ENCODE results near the gene C2CD4D. TPM values are rescaled to one million over a fixed set of nuclear protein-coding genes. Genes with fewer than 3 reads are reported as not detected.

Gene C2CD4D
- total and polyA plus RNA-seq, 2 donors (not counting 1 experiment from before 2014, with no cell fraction given): 0.07 TPM; not detected in 1

GRCh38 chr1:151829352-151830046 lies 10.1 kb downstream of the C2CD4D start:
- no peak for ATAC-seq (ENCODE audit: low read depth)
- ChIA-PET POLR2A (no interaction called here), CTCF (no interaction called here)
- H3K9ac ChIP-seq (ENCODE audit: low read length): no peak overlapping the region
- Mint-ChIP-seq H3K27ac (no peak overlapping the region), H3K9me3 (ENCODE audit: insufficient read depth) (no peaks in the 10 kb centered on the region), H3K4me1 (peaks cover 12% of the 10 kb centered on the region), H3K4me3 (no peak overlapping the region), H3K27me3 (peaks cover 29% of the 10 kb centered on the region)
- H3K79me2 ChIP-seq (ENCODE audit: control insufficient read depth, insufficient read depth, low read length): no peaks in the 10 kb centered on the region
- no peaks in the 10 kb centered on the region for H3K9me3 ChIP-seq (ENCODE audit: control extremely low read depth in 1 of 3, control insufficient read depth in 2 of 3, insufficient read depth in 1 of 3, low read length in 2 of 3)
- peaks cover 7 to 13% of the 10 kb centered on the region in 2 donors for H3K4me1 ChIP-seq (ENCODE audit: control insufficient read depth in 2 of 2, insufficient read depth in 2 of 2, low read length in 2 of 2)
- intact Hi-C loops (cut with micrococcal nuclease): loop anchor here (10.0 kb wide), 1 partner anchor 105 kb away; the partner anchor contains the start of gene RIIAD1
- no peaks in the 10 kb centered on the region for H4K20me1 ChIP-seq (ENCODE audit: control insufficient read depth, insufficient read depth, low read length, poor library complexity, severe bottlenecking)
- TF ChIP-seq CTCF (IDR thresholded peaks at IDR 0.05) (no peak), EZH2 (IDR thresholded peaks at IDR 0.05; ENCODE audit: borderline replicate concordance, insufficient read depth, low read depth, low read length, poor library complexity, severe bottlenecking) (no peak)
- H3K4me2 ChIP-seq (replicated peaks; ENCODE audit: low read depth, low read length, poor library complexity, severe bottlenecking): no peak overlapping the region
- no peak overlapping the region for H3K4me3 ChIP-seq (ENCODE audit: control extremely low read depth in 1 of 5, extremely low read depth in 1 of 5, insufficient read depth in 1 of 5, low read depth in 2 of 5, low read length in 4 of 5)
- no peak overlapping the region for H2AFZ ChIP-seq (ENCODE audit: insufficient read depth, low read depth, low read length, poor library complexity, severe bottlenecking)
- no peaks in the 10 kb centered on the region for H3K36me3 ChIP-seq (replicated peaks in 1 of 2; ENCODE audit: control extremely low read depth in 1 of 2, control insufficient read depth in 1 of 2, extremely low read depth in 1 of 2, insufficient read depth in 2 of 2, low read length in 1 of 2)
- no peak for DNase-seq
- 35% methylated on average over 2 of the region's 4 CpGs for WGBS (ENCODE audit: insufficient coverage)
- H3K27ac ChIP-seq (ENCODE audit: low read length in 2 of 2): no peak overlapping the region
- H3K27me3 ChIP-seq (replicated peaks in 1 of 4; ENCODE audit: control extremely low read depth in 1 of 4, control insufficient read depth in 3 of 4, insufficient read depth in 4 of 4, low read length in 3 of 4): peaks cover 0 to 27% (median 3%) of the 10 kb centered on the region in 4 experiments

GRCh38 chr1:151828921-151829320 lies 10.7 kb downstream of the C2CD4D start:
- no peak overlapping the region for H3K27ac Mint-ChIP-seq
- no peak overlapping the region for H3K4me3 Mint-ChIP-seq
- DNase-seq (no peak), ATAC-seq (ENCODE audit: low read depth) (no peak)
- peaks cover 0 to 27% (median 3%) of the 10 kb centered on the region in 4 experiments for H3K27me3 ChIP-seq (replicated peaks in 1 of 4; ENCODE audit: control extremely low read depth in 1 of 4, control insufficient read depth in 3 of 4, insufficient read depth in 4 of 4, low read length in 3 of 4)
- no peaks in the 10 kb centered on the region for H4K20me1 ChIP-seq (ENCODE audit: control insufficient read depth, insufficient read depth, low read length, poor library complexity, severe bottlenecking)
- no peaks in the 10 kb centered on the region for H3K79me2 ChIP-seq (ENCODE audit: control insufficient read depth, insufficient read depth, low read length)
- H3K4me1 ChIP-seq (ENCODE audit: control insufficient read depth in 2 of 2, insufficient read depth in 2 of 2, low read length in 2 of 2): peaks cover 7 to 13% of the 10 kb centered on the region in 2 donors
- TF ChIP-seq CTCF (IDR thresholded peaks at IDR 0.05): no peak
- no peak for TF ChIP-seq EZH2 (IDR thresholded peaks at IDR 0.05; ENCODE audit: borderline replicate concordance, insufficient read depth, low read depth, low read length, poor library complexity, severe bottlenecking)
- peaks cover 30% of the 10 kb centered on the region for H3K27me3 Mint-ChIP-seq
- ChIA-PET CTCF (no interaction called here), POLR2A (no interaction called here)
- intact Hi-C loops (cut with micrococcal nuclease): no loop called here
- WGBS (ENCODE audit: insufficient coverage): 3% methylated on average over 9 of the region's 12 CpGs
- no peak overlapping the region for H3K27ac ChIP-seq (ENCODE audit: low read length in 2 of 2)
- H3K4me2 ChIP-seq (replicated peaks; ENCODE audit: low read depth, low read length, poor library complexity, severe bottlenecking): peak overlapping the region; percentile 38
- H3K4me3 ChIP-seq (ENCODE audit: control extremely low read depth in 1 of 5, extremely low read depth in 1 of 5, insufficient read depth in 1 of 5, low read depth in 2 of 5, low read length in 4 of 5): no peak overlapping the region
- peaks cover 12% of the 10 kb centered on the region for H3K4me1 Mint-ChIP-seq
- H3K9me3 Mint-ChIP-seq (ENCODE audit: insufficient read depth): no peaks in the 10 kb centered on the region
- H3K9me3 ChIP-seq (ENCODE audit: control extremely low read depth in 1 of 3, control insufficient read depth in 2 of 3, insufficient read depth in 1 of 3, low read length in 2 of 3): no peaks in the 10 kb centered on the region
- H2AFZ ChIP-seq (ENCODE audit: insufficient read depth, low read depth, low read length, poor library complexity, severe bottlenecking): peak overlapping the region; percentile 22
- H3K36me3 ChIP-seq (replicated peaks in 1 of 2; ENCODE audit: control extremely low read depth in 1 of 2, control insufficient read depth in 1 of 2, extremely low read depth in 1 of 2, insufficient read depth in 2 of 2, low read length in 1 of 2): no peaks in the 10 kb centered on the region
- H3K9ac ChIP-seq (ENCODE audit: low read length): no peak overlapping the region
